ENCODE results near the gene NEURL3.

DNA sequence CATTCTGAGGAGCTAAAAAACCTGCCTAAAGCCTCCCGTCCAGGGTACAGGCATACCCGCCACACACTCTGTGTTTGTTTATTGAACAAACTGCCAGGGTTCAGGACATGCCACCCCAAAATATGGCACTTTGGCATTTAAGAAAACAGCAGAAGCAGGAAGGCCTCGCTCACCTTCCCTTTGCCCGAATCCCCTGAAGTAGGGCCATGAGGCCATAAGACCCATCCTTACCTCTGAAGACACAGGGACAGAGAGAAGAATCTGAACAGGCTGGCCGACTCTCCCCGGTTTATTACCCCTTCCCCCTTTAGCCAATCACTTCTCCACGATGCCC, 1.7 kb upstream of the NEURL3 start:
- TF ChIP-seq, protein P1, sequence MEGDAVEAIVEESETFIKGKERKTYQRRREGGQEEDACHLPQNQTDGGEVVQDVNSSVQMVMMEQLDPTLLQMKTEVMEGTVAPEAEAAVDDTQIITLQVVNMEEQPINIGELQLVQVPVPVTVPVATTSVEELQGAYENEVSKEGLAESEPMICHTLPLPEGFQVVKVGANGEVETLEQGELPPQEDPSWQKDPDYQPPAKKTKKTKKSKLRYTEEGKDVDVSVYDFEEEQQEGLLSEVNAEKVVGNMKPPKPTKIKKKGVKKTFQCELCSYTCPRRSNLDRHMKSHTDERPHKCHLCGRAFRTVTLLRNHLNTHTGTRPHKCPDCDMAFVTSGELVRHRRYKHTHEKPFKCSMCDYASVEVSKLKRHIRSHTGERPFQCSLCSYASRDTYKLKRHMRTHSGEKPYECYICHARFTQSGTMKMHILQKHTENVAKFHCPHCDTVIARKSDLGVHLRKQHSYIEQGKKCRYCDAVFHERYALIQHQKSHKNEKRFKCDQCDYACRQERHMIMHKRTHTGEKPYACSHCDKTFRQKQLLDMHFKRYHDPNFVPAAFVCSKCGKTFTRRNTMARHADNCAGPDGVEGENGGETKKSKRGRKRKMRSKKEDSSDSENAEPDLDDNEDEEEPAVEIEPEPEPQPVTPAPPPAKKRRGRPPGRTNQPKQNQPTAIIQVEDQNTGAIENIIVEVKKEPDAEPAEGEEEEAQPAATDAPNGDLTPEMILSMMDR (IDR thresholded peaks at IDR 0.05; ENCODE audit: poor library complexity), result no peak
- TF ChIP-seq EZH2 (IDR thresholded peaks at IDR 0.05; ENCODE audit: borderline replicate concordance), result no peak
